ENCODE results near the gene MDK. TPM values are rescaled to one million over a fixed set of nuclear protein-coding genes. Genes with fewer than 3 reads are reported as not detected.

Gene MDK
- total RNA-seq, 1 experiment from 2014 or later: 399 TPM

- intact Hi-C loops (cut with micrococcal nuclease; ENCODE audit: unreplicated experiment): no loop called here
- no peaks in the 10 kb centered on the region for H3K27me3 ChIP-seq (ENCODE audit: insufficient read depth, low read depth)
- no peaks in the 10 kb centered on the region for H3K9me3 ChIP-seq (ENCODE audit: insufficient read depth, low read depth)
- TF ChIP-seq EZH2 (IDR thresholded peaks at IDR 0.05; ENCODE audit: low read depth): no peak
- TF ChIP-seq, protein P1, sequence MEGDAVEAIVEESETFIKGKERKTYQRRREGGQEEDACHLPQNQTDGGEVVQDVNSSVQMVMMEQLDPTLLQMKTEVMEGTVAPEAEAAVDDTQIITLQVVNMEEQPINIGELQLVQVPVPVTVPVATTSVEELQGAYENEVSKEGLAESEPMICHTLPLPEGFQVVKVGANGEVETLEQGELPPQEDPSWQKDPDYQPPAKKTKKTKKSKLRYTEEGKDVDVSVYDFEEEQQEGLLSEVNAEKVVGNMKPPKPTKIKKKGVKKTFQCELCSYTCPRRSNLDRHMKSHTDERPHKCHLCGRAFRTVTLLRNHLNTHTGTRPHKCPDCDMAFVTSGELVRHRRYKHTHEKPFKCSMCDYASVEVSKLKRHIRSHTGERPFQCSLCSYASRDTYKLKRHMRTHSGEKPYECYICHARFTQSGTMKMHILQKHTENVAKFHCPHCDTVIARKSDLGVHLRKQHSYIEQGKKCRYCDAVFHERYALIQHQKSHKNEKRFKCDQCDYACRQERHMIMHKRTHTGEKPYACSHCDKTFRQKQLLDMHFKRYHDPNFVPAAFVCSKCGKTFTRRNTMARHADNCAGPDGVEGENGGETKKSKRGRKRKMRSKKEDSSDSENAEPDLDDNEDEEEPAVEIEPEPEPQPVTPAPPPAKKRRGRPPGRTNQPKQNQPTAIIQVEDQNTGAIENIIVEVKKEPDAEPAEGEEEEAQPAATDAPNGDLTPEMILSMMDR (conservative IDR thresholded peaks at IDR 0.05): no peak
- no peaks in the 10 kb centered on the region for H3K4me1 ChIP-seq (replicated peaks; ENCODE audit: insufficient read depth)
- CTCF ChIA-PET: interaction anchor here (0.6 kb wide), 1 partner anchor 12 kb away, joined by 3 read pairs; no protein-coding TSS in a partner anchor
- H3K27ac ChIP-seq: no peak overlapping the region
- DNase-seq: no peak
- H3K79me2 ChIP-seq (ENCODE audit: low read depth): no peaks in the 10 kb centered on the region
- H3F3A ChIP-seq (ENCODE audit: insufficient read depth, low read depth): no peaks in the 10 kb centered on the region; the same call in 1 of the 2 replicates
- no TSS peak for BruUV-seq (replicated peaks)
- peaks cover 7% of the 10 kb centered on the region; the same call in 1 of the 2 replicates for H4K20me1 ChIP-seq (ENCODE audit: insufficient read depth)
- POLR2A ChIA-PET (ENCODE audit: unreplicated experiment): no interaction called here
- 0 out of 2 replicates have a peak, but pooled peaks cover 7% of the 10 kb centered on the region for H3K36me3 ChIP-seq (ENCODE audit: low read depth)
- no peak overlapping the region for H2AFZ ChIP-seq
- no peak overlapping the region for H3K4me3 ChIP-seq
- no peaks in the 10 kb centered on the region for H3K9me2 ChIP-seq (ENCODE audit: insufficient read depth)
- no peak overlapping the region for H3K4me2 ChIP-seq
Observed at GRCh38 chr11:46418751-46419150, 37.3 kb downstream of the MDK start.

DNA sequence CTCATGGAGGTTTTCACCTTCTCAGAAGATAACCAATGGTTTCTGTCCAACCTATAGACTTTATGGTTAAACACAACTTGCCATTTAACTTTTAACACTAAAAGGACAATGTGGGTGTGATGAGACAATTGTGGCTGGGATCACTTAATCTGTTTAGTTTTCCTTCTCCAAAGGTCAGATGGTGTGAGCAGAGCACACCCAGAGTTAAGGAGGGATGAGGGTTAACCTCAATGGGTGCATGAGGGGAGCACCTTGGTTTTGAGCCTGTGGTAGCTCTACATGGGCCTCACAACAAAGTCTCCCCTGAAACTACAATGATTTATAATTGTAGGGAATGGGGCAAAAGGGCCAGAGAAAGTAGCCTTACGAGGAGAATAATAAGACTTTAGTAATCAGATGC lies 39.0 kb downstream of the MDK start:
- H3K36me3 ChIP-seq (ENCODE audit: low read depth): 0 out of 2 replicates have a peak, but pooled peaks cover 7% of the 10 kb centered on the region
- H2AFZ ChIP-seq: no peak overlapping the region
- H4K20me1 ChIP-seq (ENCODE audit: insufficient read depth): peaks cover 7% of the 10 kb centered on the region; the same call in 1 of the 2 replicates
- no peak overlapping the region for H3K4me2 ChIP-seq
- no peak overlapping the region for H3K4me3 ChIP-seq
- no peaks in the 10 kb centered on the region for H3K9me3 ChIP-seq (ENCODE audit: insufficient read depth, low read depth)
- no peaks in the 10 kb centered on the region for H3K79me2 ChIP-seq (ENCODE audit: low read depth)
- no peak overlapping the region for H3K27ac ChIP-seq
- no peaks in the 10 kb centered on the region; the same call in 1 of the 2 replicates for H3F3A ChIP-seq (ENCODE audit: insufficient read depth, low read depth)
- ChIA-PET CTCF (no interaction called here), POLR2A (ENCODE audit: unreplicated experiment) (no interaction called here)
- intact Hi-C loops (cut with micrococcal nuclease; ENCODE audit: unreplicated experiment): no loop called here
- no TSS peak for BruUV-seq (replicated peaks)
- TF ChIP-seq, protein P1 (conservative IDR thresholded peaks at IDR 0.05): no peak
- TF ChIP-seq EZH2 (IDR thresholded peaks at IDR 0.05; ENCODE audit: low read depth): no peak
- H3K27me3 ChIP-seq (ENCODE audit: insufficient read depth, low read depth): no peaks in the 10 kb centered on the region
- no peaks in the 10 kb centered on the region for H3K4me1 ChIP-seq (replicated peaks; ENCODE audit: insufficient read depth)
- H3K9me2 ChIP-seq (ENCODE audit: insufficient read depth): no peaks in the 10 kb centered on the region
- no peak for DNase-seq

DNA sequence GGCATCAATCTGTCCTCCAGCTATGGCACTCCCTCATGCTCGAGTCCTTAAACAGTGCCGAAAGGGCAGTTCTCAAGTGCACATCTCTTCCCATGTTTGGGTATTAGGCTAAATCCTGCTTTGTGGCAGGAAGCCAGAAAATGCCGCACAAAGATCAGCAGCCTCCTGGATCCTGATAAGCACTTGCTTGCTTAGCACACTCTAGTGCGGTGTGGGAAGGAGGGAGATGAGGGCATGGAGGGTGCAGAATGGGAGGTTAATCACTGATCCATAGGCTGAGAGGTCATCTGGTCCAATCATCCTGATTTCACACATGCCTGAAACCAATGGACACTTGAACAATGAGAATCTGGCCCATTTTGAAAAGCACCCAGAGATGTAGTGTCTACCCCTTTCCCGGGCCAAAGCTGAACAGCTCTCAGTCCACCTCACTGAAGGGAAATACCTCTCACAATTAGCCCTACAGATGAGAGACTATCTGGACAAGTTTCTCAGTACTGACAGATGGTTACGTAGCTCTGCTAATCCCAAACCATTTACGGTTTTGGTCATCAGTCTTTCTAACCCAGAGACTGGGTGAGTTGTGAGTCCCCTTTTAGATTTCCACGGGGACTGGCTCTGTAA lies 39.9 kb downstream of the MDK start:
- Histone ChIP-seq H3K27me3 (ENCODE audit: insufficient read depth, low read depth) (no peaks in the 10 kb centered on the region), H3F3A (ENCODE audit: insufficient read depth, low read depth) (no peaks in the 10 kb centered on the region; the same call in 1 of the 2 replicates), H4K20me1 (ENCODE audit: insufficient read depth) (peaks cover 7% of the 10 kb centered on the region; the same call in 1 of the 2 replicates), H3K4me3 (no peak overlapping the region), H3K9me3 (ENCODE audit: insufficient read depth, low read depth) (no peaks in the 10 kb centered on the region), H3K9me2 (ENCODE audit: insufficient read depth) (no peaks in the 10 kb centered on the region), H3K4me2 (no peak overlapping the region), H3K79me2 (ENCODE audit: low read depth) (no peaks in the 10 kb centered on the region), H3K36me3 (ENCODE audit: low read depth) (0 out of 2 replicates have a peak, but pooled peaks cover 7% of the 10 kb centered on the region), H2AFZ (no peak overlapping the region), H3K27ac (no peak overlapping the region), H3K4me1 (replicated peaks; ENCODE audit: insufficient read depth) (no peaks in the 10 kb centered on the region)
- POLR2A ChIA-PET (ENCODE audit: unreplicated experiment): no interaction called here
- CTCF ChIA-PET: no interaction called here
- BruUV-seq (replicated peaks): no TSS peak
- intact Hi-C loops (cut with micrococcal nuclease; ENCODE audit: unreplicated experiment): no loop called here
- DNase-seq: no peak
- TF ChIP-seq, protein P1 (conservative IDR thresholded peaks at IDR 0.05): no peak
